NCI-H1417 (cell line): ENCODE measurements around the gene GADD45A.
"Not testable (repeated sequence)": the region's sequence is repeated elsewhere in the genome, so short reads cannot be mapped to it uniquely, and the experiment has no call there.

Experiments
- DNase-seq, 3 experiments: peaks; one replicate each; lab custom pipeline; 2025; lab: John Stamatoyannopoulos, UW

The GADD45A gene

GRCh38 chr1:67719329-67720196 lies 34.6 kb downstream of the GADD45A start:
- peak in 2 of 3 experiments; percentile 54 to 88 for DNase-seq

DNA sequence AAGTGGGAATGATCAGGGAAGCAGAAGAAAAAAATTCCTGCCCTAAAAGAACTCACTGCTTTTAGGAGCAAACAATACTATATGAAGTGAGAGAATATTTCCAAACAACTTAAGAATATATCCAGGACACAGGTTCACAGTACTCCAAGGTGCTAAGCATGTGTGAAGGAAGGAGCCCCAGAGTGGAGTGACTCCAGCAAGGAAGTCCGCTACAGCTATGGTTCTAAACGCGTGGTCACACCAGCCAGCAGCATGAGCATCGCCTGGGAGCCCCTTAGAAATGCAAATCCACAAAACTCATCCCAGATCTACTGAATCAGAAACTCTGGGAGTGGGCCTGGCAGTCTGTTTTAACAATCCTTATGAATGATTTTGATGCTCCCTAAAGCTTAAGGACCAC lies 36.1 kb downstream of the GADD45A start:
- DNase-seq = no peak

- no peak for DNase-seq
These were observed 36.8 kb downstream of the GADD45A start for GRCh38 chr1:67721650-67722291.

- no peak for DNase-seq
These were observed 37.4 kb downstream of the GADD45A start for GRCh38 chr1:67722292-67722944.

DNA sequence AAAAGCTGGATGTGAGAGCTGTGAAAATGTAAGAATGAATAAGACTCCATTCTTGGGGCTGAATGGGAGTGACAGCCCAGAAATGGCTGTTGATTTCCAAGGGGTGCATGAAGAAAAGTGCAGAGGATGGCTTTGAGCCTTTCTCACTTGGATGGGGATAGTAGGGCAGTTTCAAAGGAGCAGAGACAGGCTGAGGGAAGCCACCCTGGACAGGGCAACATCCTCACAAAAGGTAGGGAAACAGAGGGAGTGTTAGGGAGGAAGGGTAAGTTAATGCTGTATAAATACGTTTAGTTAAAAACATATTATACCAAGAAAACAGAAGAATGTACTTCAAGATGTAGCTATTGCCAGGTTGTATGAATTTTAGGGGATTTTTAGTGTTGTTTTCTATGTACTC lies 38.1 kb downstream of the GADD45A start:
- DNase-seq = no peak

DNA sequence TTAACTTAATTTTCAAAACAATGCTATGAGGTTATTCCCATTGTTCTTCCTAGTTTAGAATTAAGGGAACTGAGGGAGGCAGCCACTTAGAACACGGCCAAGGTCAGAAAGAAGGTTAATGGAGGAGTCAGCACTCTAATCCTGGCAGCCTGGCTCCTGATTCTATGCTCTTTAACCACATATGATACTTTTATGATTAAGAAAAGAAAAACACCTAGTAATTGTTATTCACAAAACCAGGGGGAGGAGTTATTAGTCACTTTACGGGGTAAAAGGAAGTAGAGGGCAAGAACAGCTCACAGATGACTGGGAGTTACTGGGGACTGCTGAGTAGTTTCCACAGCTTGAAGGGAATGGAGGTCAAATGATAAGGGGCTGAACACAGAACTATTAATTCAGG lies 38.6 kb downstream of the GADD45A start:
- DNase-seq = no peak

- peak in 1 of 3 experiments; percentile 22 for DNase-seq
These were observed 40.0 kb downstream of the GADD45A start for GRCh38 chr1:67724928-67725560.

GRCh38 chr1:67726224-67726623 lies 41.2 kb downstream of the GADD45A start:
- DNase-seq = no peak

GRCh38 chr1:67729872-67730271 lies 44.9 kb downstream of the GADD45A start:
- DNase-seq = no peak

DNA sequence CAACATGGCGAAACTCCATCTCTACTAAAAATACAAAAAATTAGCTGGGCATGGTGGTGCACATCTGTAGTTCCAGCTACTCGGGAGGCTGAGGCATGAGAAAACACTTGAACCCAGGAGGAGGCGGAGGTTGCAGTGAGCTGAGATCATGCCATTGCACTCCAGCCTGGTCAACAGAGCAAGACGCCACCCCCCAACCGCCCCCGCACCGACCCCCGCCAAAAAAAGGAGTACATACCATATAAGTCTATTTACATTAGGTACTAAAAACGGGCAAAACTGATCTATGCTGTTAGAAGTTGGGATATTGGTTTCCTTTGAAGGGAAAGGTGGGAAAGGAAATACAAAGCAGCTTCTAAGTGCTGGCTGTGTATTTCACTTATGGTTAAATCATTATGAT lies 45.3 kb downstream of the GADD45A start:
- DNase-seq = not testable (repeated sequence)

GRCh38 chr1:67731322-67731721 lies 46.3 kb downstream of the GADD45A start:
- no peak for DNase-seq

DNA sequence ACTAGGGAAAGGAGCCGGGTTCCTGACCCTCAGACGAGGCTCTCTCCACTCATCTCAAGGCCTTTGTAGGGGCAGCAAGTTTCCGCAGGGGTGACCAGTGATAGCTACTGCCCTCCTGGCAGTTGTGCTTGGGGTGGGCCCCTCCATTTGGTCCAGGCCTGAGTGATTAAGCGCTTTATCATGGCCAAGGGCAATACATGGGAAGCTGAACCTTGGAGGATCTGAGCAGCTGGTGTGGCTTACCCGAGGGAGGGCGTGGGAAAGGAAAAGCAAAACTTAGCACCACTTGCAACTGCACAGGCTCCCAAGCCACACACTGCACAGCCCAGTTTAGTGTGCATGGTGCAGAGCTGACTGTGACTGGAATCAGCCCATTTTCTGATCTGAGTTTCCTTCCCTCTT lies 47.8 kb downstream of the GADD45A start:
- no peak for DNase-seq

DNA sequence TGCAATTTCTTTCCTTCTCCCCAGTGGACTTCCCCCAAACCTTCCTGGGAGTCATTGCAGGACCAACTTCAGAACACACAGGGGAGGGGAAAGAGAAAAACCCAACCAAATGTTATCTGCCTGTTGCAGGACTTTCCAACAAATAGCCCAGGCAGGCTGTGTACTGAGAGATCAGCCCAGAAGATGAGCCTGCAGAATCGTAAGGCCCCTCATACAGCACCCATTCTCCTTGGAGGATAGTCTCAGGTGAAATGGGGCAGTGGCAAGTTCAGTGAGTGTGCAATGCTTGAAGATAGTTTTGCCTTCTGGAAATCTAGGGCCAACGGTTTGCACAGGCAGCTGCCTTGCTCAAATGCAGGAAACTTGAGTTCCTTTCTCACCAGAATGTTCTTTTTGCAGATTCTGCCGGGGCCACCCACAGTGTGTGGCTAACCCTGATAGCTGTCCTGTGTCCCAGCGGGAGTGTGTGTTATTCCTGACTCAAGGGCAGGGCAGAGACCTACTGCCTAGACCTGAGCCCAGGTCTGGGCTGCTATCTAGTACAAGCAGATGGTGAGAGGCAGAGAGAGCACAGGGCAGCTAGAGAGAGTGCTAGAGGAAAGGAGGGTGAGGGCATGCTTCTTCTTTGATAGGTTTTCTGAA lies 48.8 kb downstream of the GADD45A start:
- DNase-seq = no peak

- no peak for DNase-seq
These were observed 49.3 kb downstream of the GADD45A start for GRCh38 chr1:67734323-67734690.

DNA sequence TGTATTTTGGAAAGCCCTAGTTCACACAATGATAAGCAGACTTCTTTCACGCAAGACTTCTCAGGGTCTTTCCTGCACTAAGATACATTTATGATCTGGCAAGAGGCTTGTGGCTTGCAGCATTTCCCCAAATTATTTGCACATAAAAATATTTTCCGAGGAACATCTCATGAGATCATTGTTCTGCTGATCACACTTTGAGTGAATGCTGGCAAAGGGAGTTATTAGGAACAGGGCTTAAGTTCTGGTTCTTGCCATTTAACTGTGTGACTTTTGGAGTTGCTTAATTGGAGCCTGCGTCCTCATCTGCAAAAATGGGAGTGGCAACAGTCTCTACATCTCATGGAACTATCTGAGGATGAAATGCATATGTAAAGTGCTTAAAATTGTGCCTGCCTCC lies 50.2 kb downstream of the GADD45A start:
- DNase-seq = no peak

- DNase-seq = peak; percentile 14 to 43 (median 21)
These were observed 51.0 kb downstream of the GADD45A start for GRCh38 chr1:67735806-67736627.

DNA sequence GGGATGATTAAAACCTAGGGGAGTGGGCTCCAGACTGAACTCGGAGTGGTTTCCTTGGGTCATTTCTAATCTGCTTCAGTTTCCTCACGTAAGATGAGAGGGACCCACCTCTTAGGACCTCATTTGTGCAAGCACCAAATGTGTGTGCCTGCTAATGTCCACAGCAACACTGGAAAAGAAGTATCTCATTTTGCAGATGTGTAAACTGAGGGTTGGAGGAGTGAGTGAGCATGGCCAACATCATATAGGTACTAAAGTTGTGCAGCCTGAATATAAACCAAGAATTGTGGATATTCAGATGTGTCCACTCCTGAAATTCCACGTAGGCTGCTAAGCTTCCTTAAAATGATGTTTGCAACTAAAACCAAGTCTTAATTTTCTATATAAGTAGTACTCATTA lies 51.7 kb downstream of the GADD45A start:
- DNase-seq = no peak

DNA sequence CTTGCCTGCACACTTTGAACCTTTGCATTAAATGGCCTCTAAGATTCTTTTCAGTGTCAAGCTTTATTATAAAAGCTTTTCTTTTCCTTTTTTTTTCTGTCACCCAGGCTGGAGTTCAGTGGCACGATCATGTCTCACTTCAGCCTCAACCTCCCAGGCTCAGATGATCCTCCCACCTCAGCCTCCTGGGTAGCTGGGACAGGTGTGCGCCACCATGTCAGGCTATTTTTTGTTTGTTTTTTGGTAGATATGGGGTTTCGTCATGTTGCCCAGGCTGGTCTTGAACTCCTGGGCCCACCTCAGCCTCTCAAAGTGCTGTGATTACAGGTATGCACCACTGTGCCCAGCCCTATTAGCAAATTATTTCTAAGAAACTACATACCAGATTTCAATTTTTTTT lies 52.9 kb downstream of the GADD45A start:
- no peak for DNase-seq
